Trophoblast cell (in vitro differentiated cells and primary cell): Measurements from ENCODE around the gene PMEPA1.

Experiments
- DNase-seq, 2 donors: peaks; one replicate each; pipeline ENCODE4 v3.0.0-alpha.2; 2016
- H2AFZ ChIP-seq: 2 replicates; pipeline ENCODE4 v1.6.1; 2013; ENCODE audit warnings: low read length, moderate library complexity, mild to moderate bottlenecking; ENCODE audit not compliant: insufficient read depth, poor library complexity
- H2AK5ac ChIP-seq: 2 replicates; pipeline ENCODE4 v1.6.1; 2013; ENCODE audit warnings: mild to moderate bottlenecking, low read length
- H2BK120ac ChIP-seq: 2 replicates; pipeline ENCODE4 v1.6.1; 2013; ENCODE audit warnings: low read length, mild to moderate bottlenecking, moderate library complexity; ENCODE audit not compliant: insufficient read depth, poor library complexity
- H2BK12ac ChIP-seq: 2 replicates; pipeline ENCODE4 v1.6.1; 2013; ENCODE audit warnings: mild to moderate bottlenecking, low read length, moderate library complexity
- H2BK5ac ChIP-seq: 2 replicates; pipeline ENCODE4 v1.6.1; 2013; ENCODE audit warnings: low read length, low read depth, moderate library complexity, mild to moderate bottlenecking; ENCODE audit not compliant: poor library complexity
- H3K14ac ChIP-seq: 2 replicates; pipeline ENCODE4 v1.6.1; 2013; ENCODE audit warnings: mild to moderate bottlenecking, low read length
- H3K18ac ChIP-seq: 2 replicates; pipeline ENCODE4 v1.6.1; 2013; ENCODE audit warnings: mild to moderate bottlenecking, low read length
- H3K23ac ChIP-seq: 2 replicates; pipeline ENCODE4 v1.6.1; 2013; ENCODE audit warnings: low read length
- H3K27ac ChIP-seq: 2 replicates; pipeline ENCODE4 v1.5.1; 2013; ENCODE audit warnings: low read depth, mild to moderate bottlenecking, inconsistent platforms, low read length, moderate library complexity
- H3K27me3 ChIP-seq: 2 replicates; pipeline ENCODE4 v1.6.1; 2013; ENCODE audit warnings: inconsistent platforms, mild to moderate bottlenecking, low read length, moderate library complexity; ENCODE audit not compliant: insufficient read depth
- H3K36me3 ChIP-seq, 2 experiments: 1 replicate in 1 of 2; 2 replicates in 1 of 2; pipeline ENCODE4 v1.6.1; 2013; ENCODE audit warnings: low read length in 2 of 2, mild to moderate bottlenecking in 2 of 2, moderate library complexity in 1 of 2; ENCODE audit not compliant: insufficient read depth in 2 of 2, control insufficient read depth in 1 of 2
- H3K4ac ChIP-seq: 2 replicates; pipeline ENCODE4 v1.6.1; 2013; ENCODE audit warnings: low read depth, mild to moderate bottlenecking, low read length, moderate library complexity
- H3K4me1 ChIP-seq, 2 experiments: 1 replicate in 1 of 2; 2 replicates in 1 of 2; pipeline ENCODE4 v1.6.1; 2013; ENCODE audit warnings: low read length in 2 of 2, mild to moderate bottlenecking in 2 of 2, moderate library complexity in 1 of 2; ENCODE audit not compliant: insufficient read depth in 2 of 2, control insufficient read depth in 1 of 2
- H3K4me2 ChIP-seq: 2 replicates; pipeline ENCODE4 v1.6.1; 2013; ENCODE audit warnings: inconsistent platforms, mild to moderate bottlenecking, low read length, moderate library complexity
- H3K4me3 ChIP-seq: 2 replicates; pipeline ENCODE4 v1.5.1; 2013; ENCODE audit warnings: mild to moderate bottlenecking, low read depth, low read length, inconsistent platforms
- H3K79me1 ChIP-seq: one replicate; pipeline ENCODE4 v1.6.1; 2013; ENCODE audit warnings: low read length
- H3K79me2 ChIP-seq: 2 replicates; pipeline ENCODE4 v1.6.1; 2013; ENCODE audit warnings: low read length, mild to moderate bottlenecking; ENCODE audit not compliant: control insufficient read depth, insufficient read depth, poor library complexity
- H3K9ac ChIP-seq: 2 replicates; pipeline ENCODE4 v1.6.1; 2013; ENCODE audit warnings: mild to moderate bottlenecking, low read length
- H3K9me3 ChIP-seq: 2 replicates; pipeline ENCODE4 v1.6.1; 2013; ENCODE audit warnings: low read depth, mild to moderate bottlenecking, control low read depth, inconsistent platforms, low read length; ENCODE audit not compliant: insufficient read depth
- H4K12ac ChIP-seq: 2 replicates; pipeline ENCODE4 v1.6.1; 2013; ENCODE audit warnings: low read depth, mild to moderate bottlenecking, low read length, moderate library complexity
- H4K8ac ChIP-seq: 2 replicates; pipeline ENCODE4 v1.6.1; 2013; ENCODE audit warnings: low read depth, mild to moderate bottlenecking, low read length, moderate library complexity
- H4K91ac ChIP-seq: one replicate; pipeline ENCODE4 v1.6.1; 2013; ENCODE audit warnings: low read depth, mild to moderate bottlenecking, low read length, moderate library complexity
- WGBS: extraction: QIAGEN DNeasy Blood & Tissue Kit; methylation state at CpG from one replicate; pipeline ENCODE4 v1.1.7; 2013; ENCODE audit warnings: missing lambda C conversion rate; ENCODE audit not compliant: insufficient read length, insufficient coverage; ENCODE audit errors: extremely low coverage; 5-methylcytosine and 5-hydroxymethylcytosine counted together

PMEPA1 gene

DNA sequence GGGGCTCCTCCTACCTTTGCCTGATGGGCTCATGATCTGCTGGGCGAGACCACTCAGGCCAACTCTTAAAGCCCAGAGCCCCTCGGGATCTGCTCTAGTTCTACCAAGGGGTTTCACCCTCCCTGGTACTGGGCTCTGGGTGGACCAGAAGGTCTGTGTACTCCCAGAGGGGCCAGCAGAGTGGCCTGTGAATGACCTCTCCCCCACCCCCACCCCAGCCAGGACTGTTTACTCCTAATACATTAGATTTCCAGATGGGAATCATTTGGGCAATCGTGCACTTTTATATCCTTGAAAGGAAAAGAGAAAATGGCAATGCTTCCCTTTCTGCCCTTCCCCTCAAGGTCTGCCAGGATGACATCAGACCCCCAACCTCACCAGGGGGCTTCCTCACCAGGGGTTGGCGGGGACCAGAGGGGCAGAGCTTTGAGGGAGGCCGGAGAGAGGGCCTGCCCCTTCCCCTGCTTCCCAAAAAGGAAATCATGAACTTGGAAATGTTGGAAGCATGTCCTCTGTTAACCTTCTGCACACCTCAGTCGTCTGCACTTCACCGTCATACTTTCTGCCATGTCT is 37.1 kb upstream of the PMEPA1 start:
- no CpG with 5 or more reads among the region's 7 CpGs for WGBS

DNA sequence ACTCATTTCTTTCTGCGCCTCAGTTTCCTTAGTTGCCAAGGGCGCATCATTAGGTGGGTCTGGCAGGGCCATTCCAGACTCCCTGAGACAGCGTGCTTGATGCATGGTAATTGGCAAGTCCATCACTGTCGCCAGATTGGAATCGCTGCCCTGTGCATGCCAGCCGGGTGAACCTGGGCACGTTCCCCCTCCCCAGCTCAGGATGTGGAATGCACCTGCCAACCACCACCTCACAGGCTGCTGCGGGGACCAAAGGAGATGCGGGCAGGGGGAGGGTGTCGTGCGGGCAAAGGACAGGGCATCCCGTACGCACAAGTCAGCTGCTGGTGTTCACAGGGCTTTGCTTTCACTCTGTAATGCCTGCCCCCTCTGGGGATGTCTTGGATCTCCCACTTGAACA is 36.4 kb upstream of the PMEPA1 start:
- Histone ChIP-seq H3K9ac (no peak overlapping the region), H4K12ac (no peak overlapping the region), H2BK120ac (no peak overlapping the region), H2BK5ac (no peak overlapping the region), H3K27me3 (no peaks in the 10 kb centered on the region), H3K4me1 (peaks cover 14% of the 10 kb centered on the region in 2 experiments), H3K4me2 (no peak overlapping the region), H3K27ac (no peak overlapping the region), H3K4ac (no peak overlapping the region), H3K36me3 (no peaks in the 10 kb centered on the region), H3K18ac (no peak overlapping the region), H3K23ac (no peak overlapping the region), H3K4me3 (no peak overlapping the region), H3K79me2 (no peaks in the 10 kb centered on the region), H2BK12ac (no peak overlapping the region), H3K79me1 (peaks cover 13% of the 10 kb centered on the region), H3K14ac (no peak overlapping the region), H2AK5ac (no peak overlapping the region), H4K91ac (no peak overlapping the region), H2AFZ (no peak overlapping the region), H3K9me3 (no peaks in the 10 kb centered on the region), H4K8ac (no peak overlapping the region)
- no CpG with 5 or more reads among the region's 13 CpGs for WGBS
- DNase-seq: no peak

More for the DNA sequence above, 37.1 kb upstream of the PMEPA1 start:
- Histone ChIP-seq H4K12ac (no peak overlapping the region), H3K9me3 (no peaks in the 10 kb centered on the region), H3K36me3 (no peaks in the 10 kb centered on the region), H2AK5ac (no peak overlapping the region), H3K4me1 (peaks cover 14% of the 10 kb centered on the region in 2 experiments), H3K79me1 (peaks cover 13% of the 10 kb centered on the region), H3K27me3 (no peaks in the 10 kb centered on the region), H3K4ac (no peak overlapping the region), H4K8ac (no peak overlapping the region), H2AFZ (no peak overlapping the region), H3K27ac (no peak overlapping the region), H2BK12ac (no peak overlapping the region), H2BK120ac (no peak overlapping the region), H3K4me3 (no peak overlapping the region), H3K9ac (no peak overlapping the region), H3K18ac (no peak overlapping the region), H3K14ac (no peak overlapping the region), H3K4me2 (no peak overlapping the region), H3K23ac (no peak overlapping the region), H2BK5ac (no peak overlapping the region), H3K79me2 (no peaks in the 10 kb centered on the region), H4K91ac (no peak overlapping the region)
- no peak for DNase-seq

DNA sequence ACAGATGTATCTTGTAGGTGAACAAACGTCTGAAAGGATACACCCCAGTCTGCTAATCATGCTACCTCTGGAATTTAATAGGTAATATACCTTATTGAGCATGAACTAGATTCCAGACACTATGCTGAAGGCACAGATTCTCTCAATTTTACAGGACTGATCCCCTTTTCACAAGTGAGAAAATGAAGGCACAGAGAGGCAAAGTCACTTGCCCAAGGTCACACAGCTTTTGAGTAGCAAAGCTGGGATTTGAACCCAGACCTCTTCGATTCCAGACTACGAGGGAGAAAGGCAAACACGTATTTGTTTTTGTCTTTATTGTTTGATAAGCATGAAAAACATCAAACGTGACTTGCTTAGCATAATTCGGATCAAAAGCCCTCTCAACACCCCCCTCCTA is 34.4 kb upstream of the PMEPA1 start:
- Histone ChIP-seq H3K4ac (no peak overlapping the region), H3K23ac (no peak overlapping the region), H4K8ac (no peak overlapping the region), H3K4me2 (no peak overlapping the region), H3K14ac (no peak overlapping the region), H2AK5ac (no peak overlapping the region), H4K12ac (no peak overlapping the region), H3K79me1 (peaks cover 11% of the 10 kb centered on the region), H3K27me3 (no peaks in the 10 kb centered on the region), H3K36me3 (no peaks in the 10 kb centered on the region), H2BK5ac (no peak overlapping the region), H2BK120ac (no peak overlapping the region), H2AFZ (no peak overlapping the region), H3K18ac (no peak overlapping the region), H3K9me3 (no peaks in the 10 kb centered on the region), H3K4me1 (peaks cover 12 to 14% of the 10 kb centered on the region in 2 experiments), H3K4me3 (no peak overlapping the region), H3K27ac (no peak overlapping the region), H2BK12ac (no peak overlapping the region), H3K9ac (no peak overlapping the region), H4K91ac (no peak overlapping the region), H3K79me2 (no peaks in the 10 kb centered on the region)
- DNase-seq: no peak
- WGBS: no CpG with 5 or more reads among the region's 6 CpGs

DNA sequence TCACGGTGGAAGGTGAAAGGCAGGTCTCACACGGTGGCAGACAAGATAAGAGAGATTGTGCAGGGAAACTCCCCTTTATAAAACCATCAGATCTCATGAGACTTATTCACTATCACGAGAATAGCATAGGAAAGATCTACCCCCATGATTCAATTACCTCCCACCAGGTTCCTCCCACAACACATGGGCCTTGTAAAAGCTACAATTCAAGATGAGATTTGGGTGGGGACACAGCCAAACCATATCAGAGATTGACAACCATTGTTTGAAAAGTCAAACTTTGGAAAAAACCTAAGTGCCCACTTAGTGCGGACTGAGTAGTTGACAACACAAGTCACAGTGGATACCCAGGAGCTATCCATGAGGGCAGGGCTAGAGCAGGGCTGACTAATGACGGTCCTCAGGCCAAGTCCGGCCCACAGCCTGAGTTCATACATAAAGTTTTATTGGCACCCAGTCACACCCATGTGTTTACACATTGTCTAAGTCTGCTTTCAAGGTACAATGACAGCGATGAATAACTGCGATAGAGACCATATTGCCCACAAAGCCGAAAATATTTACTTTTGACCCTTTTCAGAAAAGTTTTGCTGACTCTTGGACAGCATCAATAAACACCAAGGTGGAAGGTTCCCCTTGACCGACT is 33.8 kb upstream of the PMEPA1 start:
- WGBS: no CpG with 5 or more reads among the region's 10 CpGs
- H2AFZ ChIP-seq: no peak overlapping the region
- H3K4me3 ChIP-seq: no peak overlapping the region
- H3K18ac ChIP-seq: no peak overlapping the region
- H4K91ac ChIP-seq: no peak overlapping the region
- no peak overlapping the region for H2BK5ac ChIP-seq
- no peak overlapping the region for H2BK120ac ChIP-seq
- no peak for DNase-seq
- no peak overlapping the region for H4K12ac ChIP-seq
- no peak overlapping the region for H3K14ac ChIP-seq
- H3K27ac ChIP-seq: no peak overlapping the region
- H4K8ac ChIP-seq: no peak overlapping the region
- no peak overlapping the region for H3K4me2 ChIP-seq
- H2BK12ac ChIP-seq: no peak overlapping the region
- no peaks in the 10 kb centered on the region for H3K27me3 ChIP-seq
- peaks cover 7 to 8% of the 10 kb centered on the region in 2 experiments for H3K4me1 ChIP-seq
- H3K9ac ChIP-seq: no peak overlapping the region
- no peaks in the 10 kb centered on the region for H3K9me3 ChIP-seq
- H3K23ac ChIP-seq: no peak overlapping the region
- no peaks in the 10 kb centered on the region for H3K79me2 ChIP-seq
- peaks cover 5% of the 10 kb centered on the region for H3K79me1 ChIP-seq
- H3K4ac ChIP-seq: no peak overlapping the region
- no peak overlapping the region for H2AK5ac ChIP-seq
- H3K36me3 ChIP-seq: no peaks in the 10 kb centered on the region
